Cardiac ventricle fibroblast (primary cell): ENCODE measurements around the gene AGTR2. TPM values are rescaled to one million over a fixed set of nuclear protein-coding genes. Genes with fewer than 3 reads are reported as not detected.

ENCODE experiments used
- total RNA-seq: library from RNA; depleted of rRNA; stranded (reverse); fragments of >200 nt; gene quantifications from 2 replicates; pipeline ENCODE4 v1.2.3, GENCODE V29; 2015

Gene AGTR2
- total RNA-seq = not detected in 2 replicates

GRCh38 chrX:116170511-116170910, at the start of gene AGTR2:
Gene AGTR2, plus strand, starts transcription at chrX:116170744. Its CDS starts 1,537 bp downstream, at chrX:116172281.

